ENCODE data around the gene TMEM106C. TPM values are rescaled to one million over a fixed set of nuclear protein-coding genes. Genes with fewer than 3 reads are reported as not detected.

Gene TMEM106C
- total and polyA plus RNA-seq, 10 of the 15 experiments (the other 5 are each of a cell fraction or from before 2014, with no cell fraction given), result 90.2 to 280 (median 161) TPM

DNA sequence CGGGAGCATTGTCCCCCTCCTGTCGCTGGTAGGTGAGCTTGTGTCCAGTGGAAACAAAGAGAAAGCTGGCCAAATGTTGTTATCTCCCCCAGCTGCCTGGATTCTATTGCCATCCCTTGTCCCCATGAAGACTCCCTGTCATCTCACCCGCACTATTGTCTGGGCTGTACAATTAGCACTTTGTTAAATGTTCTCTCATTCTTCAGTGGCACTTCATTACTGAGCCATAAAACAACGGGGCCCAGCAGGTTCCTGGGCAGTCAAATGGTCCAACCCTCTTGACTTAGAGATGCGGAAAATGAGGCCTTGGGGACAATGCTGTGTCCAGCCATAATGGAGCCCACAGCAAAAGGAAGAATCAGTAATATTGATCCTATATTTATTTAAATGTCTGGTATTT is 54.1 kb downstream of the TMEM106C start:
- Histone ChIP-seq H3K27me3 (replicated peaks in 1 of 2; ENCODE audit: control insufficient read depth in 2 of 2, insufficient read depth in 2 of 2, low read length in 1 of 2) (peaks cover 5% of the 10 kb centered on the region in 2 experiments; a peak in 3 of 4 replicates), H3K79me2 (ENCODE audit: control insufficient read depth, insufficient read depth, low read length) (no peaks in the 10 kb centered on the region), H3K27ac (ENCODE audit: control insufficient read depth, insufficient read depth) (no peak overlapping the region), H3K9me3 (replicated peaks; ENCODE audit: control insufficient read depth, insufficient read depth, low read length) (no peaks in the 10 kb centered on the region), H3K36me3 (ENCODE audit: control insufficient read depth in 2 of 2, insufficient read depth in 2 of 2, low read length in 1 of 2) (no peaks in the 10 kb centered on the region), H4K20me1 (ENCODE audit: control insufficient read depth, insufficient read depth) (no peaks in the 10 kb centered on the region), H2AFZ (ENCODE audit: control insufficient read depth, low read depth, low read length) (no peak overlapping the region), H3K4me2 (ENCODE audit: control insufficient read depth, insufficient read depth) (no peak overlapping the region), H3K4me1 (ENCODE audit: control insufficient read depth, insufficient read depth, low read length) (no peaks in the 10 kb centered on the region), H3K9ac (ENCODE audit: control insufficient read depth, insufficient read depth, low read length) (no peak overlapping the region), H3K4me3 (no peak overlapping the region)
- BruUV-seq (replicated peaks), result no TSS peak
- no peak for ATAC-seq
- in situ Hi-C loops (cut with MboI), result no loop called here
- no peak for FAIRE-seq
- POLR2A ChIA-PET, result no interaction called here
- RAD21 ChIA-PET (ENCODE audit: unreplicated experiment), result no interaction called here
- SMC1A ChIA-PET (ENCODE audit: uncharacterized antibody, unreplicated experiment), result no interaction called here
- intact Hi-C loops (cut with micrococcal nuclease; ENCODE audit: unreplicated experiment), result no loop called here
- 42% methylated on average over 5 of the region's 5 CpGs for WGBS (ENCODE audit: insufficient coverage, insufficient replicate concordance, low lambda C conversion rate, missing lambda C conversion rate)
- no peak for DNase-seq (ENCODE audit: low read depth, low spot score)
- TF ChIP-seq CHD2 (IDR thresholded peaks at IDR 0.05; ENCODE audit: borderline replicate concordance, low read depth, low read length), result no peak
- no peak for TF ChIP-seq BHLHE40 (IDR thresholded peaks at IDR 0.05; ENCODE audit: borderline replicate concordance in 1 of 2, low read depth in 2 of 2, low read length in 1 of 2)
- CTCF ChIA-PET, result no interaction called here

DNA sequence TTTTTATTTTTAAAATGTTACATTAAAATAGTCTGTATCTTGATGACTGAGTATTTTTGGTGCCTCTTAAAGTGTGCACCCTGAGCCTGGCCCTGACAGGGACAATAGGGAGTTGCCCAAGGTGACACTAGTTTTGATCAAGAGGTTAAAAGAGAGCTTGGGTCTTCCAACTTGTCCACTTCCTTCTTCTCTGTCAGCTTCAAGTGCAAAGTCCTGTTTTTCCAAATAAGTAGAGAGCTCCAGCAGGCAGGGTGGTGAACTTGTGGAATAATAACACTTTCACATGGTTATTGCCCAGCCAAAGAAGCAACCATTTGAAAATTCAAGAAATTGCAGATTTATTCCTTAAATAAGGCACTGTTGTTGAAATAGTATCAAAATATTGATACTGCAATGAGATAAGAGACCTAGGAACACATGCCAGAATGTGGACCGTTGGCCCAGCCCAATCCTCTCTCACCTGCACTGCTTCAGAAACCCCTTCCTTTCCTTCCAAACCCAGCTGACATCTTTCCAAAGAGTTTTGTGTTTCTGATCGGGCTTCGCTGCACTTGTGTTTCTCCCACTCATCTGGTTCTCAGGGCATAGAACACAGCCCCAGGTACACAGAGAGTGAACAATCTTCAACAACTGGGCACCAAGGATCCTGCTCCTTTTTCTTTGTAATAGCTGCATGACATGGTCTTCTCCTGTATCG is 54.7 kb downstream of the TMEM106C start:
- FAIRE-seq (no peak), ATAC-seq (no peak), DNase-seq (ENCODE audit: low read depth, low spot score) (no peak)
- in situ Hi-C loops (cut with MboI) (no loop called here), intact Hi-C loops (cut with micrococcal nuclease; ENCODE audit: unreplicated experiment) (no loop called here)
- H3K9ac ChIP-seq (ENCODE audit: control insufficient read depth, insufficient read depth, low read length), result no peak overlapping the region
- no peak overlapping the region for H3K27ac ChIP-seq (ENCODE audit: control insufficient read depth, insufficient read depth)
- H3K9me3 ChIP-seq (replicated peaks; ENCODE audit: control insufficient read depth, insufficient read depth, low read length), result no peaks in the 10 kb centered on the region
- H3K79me2 ChIP-seq (ENCODE audit: control insufficient read depth, insufficient read depth, low read length), result no peaks in the 10 kb centered on the region
- CTCF ChIA-PET, result no interaction called here
- H4K20me1 ChIP-seq (ENCODE audit: control insufficient read depth, insufficient read depth), result no peaks in the 10 kb centered on the region; the same call in 1 of the 2 replicates
- POLR2A ChIA-PET, result no interaction called here
- no peak overlapping the region for H2AFZ ChIP-seq (ENCODE audit: control insufficient read depth, low read depth, low read length)
- no peak overlapping the region for H3K4me3 ChIP-seq
- H3K4me2 ChIP-seq (ENCODE audit: control insufficient read depth, insufficient read depth), result no peak overlapping the region
- 48% methylated on average over 4 of the region's 4 CpGs for WGBS (ENCODE audit: insufficient coverage, insufficient replicate concordance, low lambda C conversion rate, missing lambda C conversion rate)
- H3K4me1 ChIP-seq (ENCODE audit: control insufficient read depth, insufficient read depth, low read length), result no peaks in the 10 kb centered on the region
- peaks cover 5 to 6% of the 10 kb centered on the region in 2 experiments; a peak in 3 of 4 replicates for H3K27me3 ChIP-seq (replicated peaks in 1 of 2; ENCODE audit: control insufficient read depth in 2 of 2, insufficient read depth in 2 of 2, low read length in 1 of 2)
- RAD21 ChIA-PET (ENCODE audit: unreplicated experiment), result no interaction called here
- BruUV-seq (replicated peaks), result no TSS peak
- SMC1A ChIA-PET (ENCODE audit: uncharacterized antibody, unreplicated experiment), result no interaction called here
- no peaks in the 10 kb centered on the region for H3K36me3 ChIP-seq (ENCODE audit: control insufficient read depth in 2 of 2, insufficient read depth in 2 of 2, low read length in 1 of 2)
- TF ChIP-seq, protein P1, sequence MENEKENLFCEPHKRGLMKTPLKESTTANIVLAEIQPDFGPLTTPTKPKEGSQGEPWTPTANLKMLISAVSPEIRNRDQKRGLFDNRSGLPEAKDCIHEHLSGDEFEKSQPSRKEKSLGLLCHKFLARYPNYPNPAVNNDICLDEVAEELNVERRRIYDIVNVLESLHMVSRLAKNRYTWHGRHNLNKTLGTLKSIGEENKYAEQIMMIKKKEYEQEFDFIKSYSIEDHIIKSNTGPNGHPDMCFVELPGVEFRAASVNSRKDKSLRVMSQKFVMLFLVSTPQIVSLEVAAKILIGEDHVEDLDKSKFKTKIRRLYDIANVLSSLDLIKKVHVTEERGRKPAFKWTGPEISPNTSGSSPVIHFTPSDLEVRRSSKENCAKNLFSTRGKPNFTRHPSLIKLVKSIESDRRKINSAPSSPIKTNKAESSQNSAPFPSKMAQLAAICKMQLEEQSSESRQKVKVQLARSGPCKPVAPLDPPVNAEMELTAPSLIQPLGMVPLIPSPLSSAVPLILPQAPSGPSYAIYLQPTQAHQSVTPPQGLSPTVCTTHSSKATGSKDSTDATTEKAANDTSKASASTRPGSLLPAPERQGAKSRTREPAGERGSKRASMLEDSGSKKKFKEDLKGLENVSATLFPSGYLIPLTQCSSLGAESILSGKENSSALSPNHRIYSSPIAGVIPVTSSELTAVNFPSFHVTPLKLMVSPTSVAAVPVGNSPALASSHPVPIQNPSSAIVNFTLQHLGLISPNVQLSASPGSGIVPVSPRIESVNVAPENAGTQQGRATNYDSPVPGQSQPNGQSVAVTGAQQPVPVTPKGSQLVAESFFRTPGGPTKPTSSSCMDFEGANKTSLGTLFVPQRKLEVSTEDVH (IDR thresholded peaks at IDR 0.05; ENCODE audit: low read depth, partially characterized antibody), result no peak
- TF ChIP-seq, protein P2, sequence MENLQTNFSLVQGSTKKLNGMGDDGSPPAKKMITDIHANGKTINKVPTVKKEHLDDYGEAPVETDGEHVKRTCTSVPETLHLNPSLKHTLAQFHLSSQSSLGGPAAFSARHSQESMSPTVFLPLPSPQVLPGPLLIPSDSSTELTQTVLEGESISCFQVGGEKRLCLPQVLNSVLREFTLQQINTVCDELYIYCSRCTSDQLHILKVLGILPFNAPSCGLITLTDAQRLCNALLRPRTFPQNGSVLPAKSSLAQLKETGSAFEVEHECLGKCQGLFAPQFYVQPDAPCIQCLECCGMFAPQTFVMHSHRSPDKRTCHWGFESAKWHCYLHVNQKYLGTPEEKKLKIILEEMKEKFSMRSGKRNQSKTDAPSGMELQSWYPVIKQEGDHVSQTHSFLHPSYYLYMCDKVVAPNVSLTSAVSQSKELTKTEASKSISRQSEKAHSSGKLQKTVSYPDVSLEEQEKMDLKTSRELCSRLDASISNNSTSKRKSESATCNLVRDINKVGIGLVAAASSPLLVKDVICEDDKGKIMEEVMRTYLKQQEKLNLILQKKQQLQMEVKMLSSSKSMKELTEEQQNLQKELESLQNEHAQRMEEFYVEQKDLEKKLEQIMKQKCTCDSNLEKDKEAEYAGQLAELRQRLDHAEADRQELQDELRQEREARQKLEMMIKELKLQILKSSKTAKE (IDR thresholded peaks at IDR 0.05; ENCODE audit: low read depth, poor library complexity, severe bottlenecking), result no peak
- TF ChIP-seq, protein P3, sequence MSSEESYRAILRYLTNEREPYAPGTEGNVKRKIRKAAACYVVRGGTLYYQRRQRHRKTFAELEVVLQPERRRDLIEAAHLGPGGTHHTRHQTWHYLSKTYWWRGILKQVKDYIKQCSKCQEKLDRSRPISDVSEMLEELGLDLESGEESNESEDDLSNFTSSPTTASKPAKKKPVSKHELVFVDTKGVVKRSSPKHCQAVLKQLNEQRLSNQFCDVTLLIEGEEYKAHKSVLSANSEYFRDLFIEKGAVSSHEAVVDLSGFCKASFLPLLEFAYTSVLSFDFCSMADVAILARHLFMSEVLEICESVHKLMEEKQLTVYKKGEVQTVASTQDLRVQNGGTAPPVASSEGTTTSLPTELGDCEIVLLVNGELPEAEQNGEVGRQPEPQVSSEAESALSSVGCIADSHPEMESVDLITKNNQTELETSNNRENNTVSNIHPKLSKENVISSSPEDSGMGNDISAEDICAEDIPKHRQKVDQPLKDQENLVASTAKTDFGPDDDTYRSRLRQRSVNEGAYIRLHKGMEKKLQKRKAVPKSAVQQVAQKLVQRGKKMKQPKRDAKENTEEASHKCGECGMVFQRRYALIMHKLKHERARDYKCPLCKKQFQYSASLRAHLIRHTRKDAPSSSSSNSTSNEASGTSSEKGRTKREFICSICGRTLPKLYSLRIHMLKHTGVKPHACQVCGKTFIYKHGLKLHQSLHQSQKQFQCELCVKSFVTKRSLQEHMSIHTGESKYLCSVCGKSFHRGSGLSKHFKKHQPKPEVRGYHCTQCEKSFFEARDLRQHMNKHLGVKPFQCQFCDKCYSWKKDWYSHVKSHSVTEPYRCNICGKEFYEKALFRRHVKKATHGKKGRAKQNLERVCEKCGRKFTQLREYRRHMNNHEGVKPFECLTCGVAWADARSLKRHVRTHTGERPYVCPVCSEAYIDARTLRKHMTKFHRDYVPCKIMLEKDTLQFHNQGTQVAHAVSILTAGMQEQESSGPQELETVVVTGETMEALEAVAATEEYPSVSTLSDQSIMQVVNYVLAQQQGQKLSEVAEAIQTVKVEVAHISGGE (CRISPR knock-in tag; IDR thresholded peaks at IDR 0.05), result no peak
- TF ChIP-seq MYB (IDR thresholded peaks at IDR 0.05; ENCODE audit: borderline replicate concordance, low read depth, low read length), result no peak
- no peak for TF ChIP-seq KLF5 (IDR thresholded peaks at IDR 0.05; ENCODE audit: partially characterized antibody)

All from GM12878 (cell line).